Activated CD8-positive, alpha-beta memory T cell treated with anti-CD3 and anti-CD28 coated beads, Interleukin-2, amount 50 U/mL, for 1 hour (primary cell): ENCODE measurements around the gene CDC7.

Source experiments
- DNase-seq: peaks from one replicate; pipeline ENCODE4 v3.0.0-alpha.2; 2020; ENCODE audit errors: extremely low read depth

CDC7 gene

DNA sequence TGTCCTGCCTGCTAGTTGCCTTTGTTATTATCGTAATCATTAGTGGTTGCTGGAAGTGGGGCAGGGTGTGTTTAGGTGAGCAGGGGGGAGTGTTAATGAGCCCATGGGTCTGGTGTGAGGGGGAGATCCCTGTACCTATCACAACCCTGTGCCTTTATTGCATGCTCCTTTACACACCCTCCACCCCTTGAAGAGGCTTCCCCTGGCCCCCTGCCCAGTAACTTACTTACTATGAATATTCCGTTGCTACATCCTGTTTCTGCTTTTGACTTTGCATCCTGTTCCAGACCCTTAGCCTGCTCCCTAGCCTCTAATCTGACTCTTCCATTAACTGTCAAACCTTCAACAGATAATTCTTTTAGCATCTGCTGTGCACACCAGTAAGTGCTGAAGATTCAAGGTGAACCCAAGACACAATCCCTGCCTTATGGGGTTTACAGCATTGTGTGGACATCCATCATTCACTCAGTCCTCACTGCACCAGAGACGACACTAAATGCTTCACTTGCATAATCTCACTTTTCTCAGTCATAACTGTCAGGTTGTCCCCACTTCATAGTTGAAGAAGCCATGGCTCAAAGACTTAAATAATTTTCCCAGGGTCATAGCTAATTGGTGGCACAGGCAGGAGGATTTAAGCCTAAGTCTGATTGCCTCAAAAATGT is 47.9 kb downstream of the CDC7 start:
- no peak for DNase-seq

DNA sequence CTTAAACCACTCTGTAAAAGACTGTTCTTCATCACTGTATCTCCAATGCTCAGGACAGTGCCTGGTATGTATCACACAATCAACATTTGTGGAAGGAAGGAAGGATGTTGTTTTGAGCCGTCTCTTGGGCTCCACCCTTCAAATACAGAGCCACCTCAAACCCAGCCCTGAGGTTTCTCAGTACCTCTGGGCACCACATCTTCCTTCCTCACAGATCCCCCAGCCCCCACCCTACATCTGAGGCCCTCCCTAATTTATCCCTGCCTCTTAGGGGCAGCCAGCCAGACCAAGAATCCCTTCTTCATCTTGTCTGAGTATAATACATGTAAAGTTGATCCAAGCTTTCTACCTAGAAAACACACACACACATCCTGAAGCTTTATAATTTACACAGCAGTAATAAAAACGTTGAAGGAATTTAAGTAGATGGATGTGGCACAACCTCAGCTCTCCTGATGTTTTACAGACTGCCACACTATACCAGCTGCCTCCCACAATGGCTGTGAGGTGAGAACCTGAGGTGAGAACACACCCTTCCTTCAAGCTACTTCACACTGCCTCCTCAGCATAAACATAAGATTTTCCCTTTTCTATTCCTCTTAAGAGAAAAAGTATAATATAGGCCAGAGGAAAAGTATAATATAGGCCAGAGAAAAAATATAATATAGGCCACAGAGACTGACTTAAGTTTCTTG is 48.5 kb downstream of the CDC7 start:
- DNase-seq: no peak

DNA sequence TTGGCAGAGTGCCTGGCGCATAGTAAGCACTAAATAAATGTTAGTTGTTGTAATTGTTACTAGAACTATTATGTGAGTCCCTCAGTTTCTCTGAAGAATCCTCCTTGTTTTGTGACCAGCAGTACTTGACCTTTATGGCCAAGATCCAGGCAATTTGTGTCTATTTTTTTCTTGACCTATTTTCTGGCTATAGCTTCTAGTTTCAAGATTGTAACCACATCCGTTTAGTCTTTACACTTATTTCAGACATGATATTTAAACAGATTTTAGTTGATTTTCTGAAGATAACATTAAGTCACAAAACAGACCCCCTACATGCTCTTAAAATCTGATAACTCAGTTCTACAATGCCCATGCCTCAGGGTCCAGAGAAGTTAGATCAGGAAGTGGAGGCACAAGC is 50.3 kb downstream of the CDC7 start:
- DNase-seq: no peak

DNA sequence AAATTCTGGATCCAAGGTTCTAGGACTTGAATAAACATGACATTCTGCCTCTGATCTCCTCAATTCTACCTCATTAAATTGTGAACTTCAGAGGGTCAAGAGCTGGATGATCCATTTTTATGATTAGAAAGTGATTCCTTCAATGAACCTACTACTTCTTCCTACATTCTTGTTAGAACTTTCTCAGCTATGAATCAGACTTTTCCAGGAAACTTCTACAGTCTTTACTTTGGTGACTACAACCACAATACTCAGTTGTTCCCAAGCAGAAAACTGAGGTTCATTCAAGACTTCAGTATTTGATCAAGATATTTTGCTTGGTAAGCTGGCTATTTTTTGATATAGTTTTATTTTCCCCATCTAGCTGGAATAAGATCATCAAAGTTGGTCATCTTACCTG is 51.4 kb downstream of the CDC7 start:
- no peak for DNase-seq

DNA sequence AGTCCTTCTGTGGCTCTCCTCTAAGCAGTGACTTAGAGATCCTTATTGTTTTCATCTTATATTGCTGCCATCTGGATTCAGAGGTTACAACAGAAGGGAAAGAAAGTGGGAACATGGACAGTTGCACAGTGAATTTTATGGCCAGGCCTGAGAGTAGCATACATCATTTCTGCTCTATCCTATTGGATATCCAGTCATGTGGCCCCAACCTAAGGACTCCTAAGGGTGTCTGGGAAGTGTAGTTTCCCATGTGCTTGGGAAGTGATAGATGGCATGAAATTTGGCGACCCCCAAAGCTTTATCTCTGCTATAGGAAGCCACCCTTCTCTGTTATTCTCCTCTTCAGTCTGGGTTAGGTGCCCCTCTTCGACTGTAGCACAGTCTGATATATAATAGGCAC is 51.9 kb downstream of the CDC7 start:
- no peak for DNase-seq

DNA sequence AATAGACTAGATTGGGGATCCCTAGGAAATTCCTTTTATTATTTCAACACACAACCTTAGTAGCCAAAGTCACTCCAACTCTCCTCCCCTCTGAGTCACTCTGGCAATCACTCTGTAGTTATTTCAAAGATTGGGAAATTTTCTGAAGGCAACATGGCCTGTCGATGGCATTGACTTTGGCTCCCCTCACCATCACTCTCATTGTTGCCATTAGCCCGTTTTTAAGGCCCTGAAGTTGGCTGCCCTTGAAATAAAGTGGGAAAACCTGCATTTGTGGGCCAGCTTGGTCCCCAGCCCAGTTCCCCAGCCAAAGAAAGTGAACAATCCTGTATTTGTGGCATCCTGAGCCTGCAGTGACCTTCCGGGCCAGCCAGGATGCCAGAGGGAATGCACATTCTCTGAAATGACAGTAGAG is 52.5 kb downstream of the CDC7 start:
- no peak for DNase-seq

DNA sequence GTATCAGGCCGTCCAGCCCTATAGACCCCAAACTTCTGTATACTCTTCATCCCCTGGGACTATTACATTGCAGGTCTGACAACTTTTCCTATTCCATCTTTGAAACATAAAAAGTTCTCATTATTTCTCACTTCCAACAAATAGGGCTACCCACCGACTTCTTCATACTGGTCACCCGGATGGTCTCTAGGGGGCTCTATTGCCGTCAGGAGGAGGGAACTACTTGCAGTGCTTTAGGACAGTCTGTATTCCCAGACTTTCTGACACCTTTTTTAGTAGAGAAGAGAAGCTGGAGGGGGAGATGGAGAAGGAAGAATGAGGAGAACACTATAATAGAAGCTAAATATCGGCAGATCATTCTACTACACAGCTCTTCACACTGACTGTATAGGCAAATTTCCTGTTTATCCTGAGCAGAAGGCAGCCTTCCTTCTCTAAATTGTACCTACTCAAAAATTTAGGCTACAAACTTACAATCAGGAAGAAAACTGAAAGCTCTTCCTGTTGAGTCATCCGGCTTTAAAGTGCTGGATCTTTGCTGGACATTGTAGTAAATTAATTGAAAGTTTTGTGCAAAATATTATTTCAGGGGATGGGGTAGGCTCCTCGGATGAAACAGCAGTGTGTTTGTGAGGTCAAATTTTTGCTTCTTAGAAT is 54.6 kb downstream of the CDC7 start:
- DNase-seq: no peak

DNA sequence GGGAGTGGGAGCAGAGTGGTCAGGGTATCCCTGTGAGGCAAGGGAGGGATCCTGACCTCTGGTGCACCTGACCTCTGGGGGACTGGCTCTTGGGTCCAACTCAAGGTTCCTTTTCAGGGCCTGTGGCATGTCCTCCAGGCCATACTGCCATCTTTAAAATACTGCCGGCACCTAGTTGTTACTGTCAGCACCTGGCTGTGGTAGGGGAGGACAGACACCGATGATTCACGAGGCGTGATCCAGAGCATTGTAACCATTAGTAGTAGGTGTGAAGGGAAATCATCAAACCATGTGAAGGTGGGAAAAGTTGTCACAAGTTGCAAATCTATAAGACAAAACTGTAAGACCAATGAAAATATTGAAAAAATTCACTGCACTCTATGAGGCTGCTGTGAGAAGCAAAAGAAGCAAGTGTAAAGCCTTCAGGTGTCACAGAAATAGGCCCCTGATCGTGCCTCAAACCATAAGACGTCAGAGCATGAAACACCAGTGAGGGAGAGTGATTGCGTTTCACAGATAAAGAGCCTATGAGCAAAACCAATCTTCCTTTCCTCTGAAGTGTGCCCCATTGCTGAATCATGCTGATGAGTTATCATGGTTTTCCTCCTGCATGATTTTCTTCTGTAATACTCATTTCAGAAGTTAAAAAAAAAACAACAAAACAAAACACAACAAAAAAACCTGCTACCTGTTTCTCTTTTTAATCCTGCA is 55.3 kb downstream of the CDC7 start:
- peak; percentile 45 for DNase-seq

DNA sequence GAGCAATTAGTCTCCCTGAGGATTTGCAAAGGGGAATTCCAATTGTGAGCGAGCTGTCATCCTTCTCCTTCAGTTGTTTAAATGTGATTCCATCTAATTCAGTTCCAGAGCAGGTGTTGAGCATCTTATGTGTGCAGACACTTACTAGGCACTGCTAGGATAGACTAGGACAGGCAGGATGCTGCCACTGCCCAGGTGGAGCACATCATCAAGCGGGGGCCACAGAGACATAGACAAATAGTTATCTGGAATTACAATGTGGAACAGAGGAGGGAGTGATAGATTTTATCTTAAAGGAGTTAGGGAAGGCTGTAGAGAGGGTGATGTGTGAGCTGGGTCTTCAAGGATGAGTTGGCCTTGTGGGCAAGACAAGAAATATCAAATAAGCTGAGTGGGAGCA is 55.9 kb downstream of the CDC7 start:
- no peak for DNase-seq

DNA sequence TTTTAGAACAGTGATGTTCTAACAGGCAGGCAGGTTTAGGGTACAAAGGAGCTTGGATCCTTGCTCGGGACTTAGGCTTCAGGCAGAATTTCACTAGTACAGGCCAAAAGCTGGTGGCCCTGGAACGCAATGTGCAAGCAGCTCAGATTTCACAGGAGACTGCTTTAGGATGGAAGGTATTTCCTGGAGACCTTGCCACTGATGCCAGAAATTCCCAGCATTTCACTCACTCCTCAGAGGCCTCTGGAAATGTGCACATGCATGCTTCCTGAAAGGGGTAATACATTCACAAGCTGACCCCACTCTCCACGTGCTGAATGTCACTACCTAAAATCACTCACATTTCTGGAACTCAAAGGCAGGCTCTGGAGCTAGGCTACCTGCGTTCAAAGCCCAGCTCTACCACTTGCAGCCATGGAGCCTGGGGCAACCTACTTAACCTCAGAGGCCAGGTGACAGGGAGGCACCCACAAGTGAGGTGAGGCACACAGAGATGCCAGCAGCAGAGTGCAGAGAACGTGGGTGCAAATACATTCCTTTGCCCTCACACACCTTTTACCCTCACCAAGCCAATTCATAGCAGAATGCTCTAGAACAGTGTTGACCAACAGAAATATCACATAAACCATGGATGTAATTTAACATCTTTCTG is 56.5 kb downstream of the CDC7 start:
- no peak for DNase-seq

DNA sequence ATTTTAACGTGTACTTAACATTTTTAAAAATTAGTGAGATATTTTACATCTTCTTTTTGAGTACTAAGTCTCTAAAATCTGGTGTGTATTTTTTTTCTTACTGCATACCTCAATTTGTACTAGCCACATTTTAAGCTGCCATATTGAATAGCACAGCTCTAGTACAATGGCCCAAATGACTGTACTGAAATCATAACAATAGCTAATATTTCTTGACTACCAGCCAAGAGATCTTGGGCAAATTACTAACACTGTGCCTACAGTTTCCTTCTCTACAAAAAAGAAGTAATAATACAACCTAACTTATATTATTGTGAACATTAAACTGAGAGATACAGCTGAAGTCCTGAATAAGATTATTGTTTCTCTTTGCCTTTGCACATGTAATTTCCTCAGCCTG is 57.2 kb downstream of the CDC7 start:
- DNase-seq: no peak

DNA sequence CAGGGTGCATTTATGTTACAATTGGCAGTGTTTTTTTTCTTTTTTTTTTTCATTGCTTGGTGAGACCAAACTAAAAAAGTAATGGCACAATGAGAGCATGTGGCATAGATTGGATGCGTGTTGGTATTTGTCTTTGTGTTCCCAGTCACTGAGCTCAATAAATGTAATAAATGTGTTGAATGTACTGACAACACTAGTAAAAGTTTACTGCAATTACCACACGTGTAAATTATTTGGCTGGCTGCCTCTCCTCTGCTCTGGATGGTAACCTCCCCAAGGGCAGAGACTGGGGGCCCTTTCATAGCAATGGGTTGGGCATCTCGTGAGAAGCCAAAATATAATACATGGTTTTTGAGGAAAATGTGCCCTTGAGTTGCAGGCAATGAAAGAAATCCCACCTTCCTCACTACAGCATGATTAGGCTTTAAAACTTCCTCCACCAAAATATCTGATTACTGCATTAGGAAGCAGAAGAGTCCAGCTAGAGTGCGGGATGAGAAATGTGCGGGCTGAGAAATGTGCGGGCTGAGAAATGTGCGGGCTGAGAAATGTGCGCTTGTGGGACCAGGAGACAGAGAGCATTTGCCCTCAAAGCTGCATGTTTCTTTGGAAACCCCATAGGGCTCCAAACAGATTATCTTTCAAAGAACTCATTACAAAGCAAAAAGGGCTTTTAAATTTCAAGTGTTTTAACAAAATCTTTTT is 58.5 kb downstream of the CDC7 start:
- DNase-seq: no peak

DNA sequence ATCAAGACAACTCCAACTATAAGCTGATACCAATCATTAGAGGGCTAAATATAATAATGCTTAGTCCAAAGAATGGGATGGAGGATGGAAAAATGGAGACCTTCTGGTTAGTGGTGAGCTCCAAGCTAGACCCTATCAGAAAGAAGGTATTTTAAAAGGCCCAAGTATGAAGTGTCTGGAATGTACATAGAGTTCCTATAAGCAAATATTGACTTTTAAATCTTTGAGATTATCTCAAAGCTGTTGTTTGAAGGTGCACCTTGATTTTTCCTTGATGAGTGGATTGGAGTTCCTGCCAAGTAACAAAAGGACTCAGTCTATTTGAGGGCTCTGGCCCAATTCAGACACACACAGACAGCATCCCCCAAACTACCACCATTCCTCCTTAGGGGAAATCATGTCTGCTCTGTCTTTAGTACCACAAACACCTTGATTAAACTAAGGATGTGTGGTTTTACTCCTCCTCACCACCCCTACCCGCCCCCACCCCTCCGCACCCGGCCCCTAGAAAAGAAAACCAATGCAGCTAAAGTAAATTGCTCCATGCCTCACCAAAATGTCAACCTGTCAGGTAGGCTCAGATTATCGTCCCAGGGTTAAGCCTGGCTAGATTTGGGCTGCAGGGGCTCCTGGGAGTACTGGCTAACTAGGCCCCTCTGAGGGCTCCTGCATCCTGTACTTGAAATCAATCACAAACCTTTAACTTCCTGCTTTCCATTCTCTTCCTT is 59.4 kb downstream of the CDC7 start:
- DNase-seq: no peak

DNA sequence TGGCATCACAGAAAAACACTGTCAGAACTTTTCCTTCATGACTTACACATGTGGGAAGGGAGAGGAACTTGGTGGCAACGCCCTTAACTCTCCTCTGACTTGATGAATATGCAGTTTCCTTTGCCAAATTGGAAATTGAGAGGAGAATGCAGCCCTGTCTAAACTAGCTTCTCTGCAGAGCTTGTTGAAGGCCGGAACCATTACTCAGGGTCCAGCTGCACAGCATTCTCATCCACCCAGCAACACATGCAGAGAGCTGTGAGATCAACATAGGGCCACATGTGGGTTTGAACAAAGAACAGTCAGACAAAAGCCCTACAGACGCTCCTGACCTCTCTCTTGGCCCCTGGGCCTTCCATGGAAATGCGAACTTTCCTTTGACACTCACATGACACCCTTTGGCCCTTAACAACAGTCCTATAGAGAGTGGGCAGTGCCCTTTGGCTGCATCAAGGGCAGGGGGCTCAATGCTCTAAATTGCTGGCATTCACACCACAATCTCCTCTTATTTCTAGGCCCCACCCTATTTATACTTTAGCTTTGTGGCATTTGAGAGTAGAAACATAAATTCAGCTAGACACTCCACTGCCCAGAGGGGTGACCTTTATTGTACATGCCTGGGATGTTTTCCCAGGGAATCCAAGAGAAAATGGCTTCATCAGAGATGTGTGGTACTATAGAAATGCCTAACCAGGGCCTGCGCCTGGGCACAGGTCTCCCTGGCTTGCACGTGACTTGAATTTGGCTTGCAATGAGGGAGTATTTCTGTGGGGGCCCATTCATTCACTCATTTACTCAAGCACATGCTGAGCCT is 64.4 kb downstream of the CDC7 start:
- no peak for DNase-seq

DNA sequence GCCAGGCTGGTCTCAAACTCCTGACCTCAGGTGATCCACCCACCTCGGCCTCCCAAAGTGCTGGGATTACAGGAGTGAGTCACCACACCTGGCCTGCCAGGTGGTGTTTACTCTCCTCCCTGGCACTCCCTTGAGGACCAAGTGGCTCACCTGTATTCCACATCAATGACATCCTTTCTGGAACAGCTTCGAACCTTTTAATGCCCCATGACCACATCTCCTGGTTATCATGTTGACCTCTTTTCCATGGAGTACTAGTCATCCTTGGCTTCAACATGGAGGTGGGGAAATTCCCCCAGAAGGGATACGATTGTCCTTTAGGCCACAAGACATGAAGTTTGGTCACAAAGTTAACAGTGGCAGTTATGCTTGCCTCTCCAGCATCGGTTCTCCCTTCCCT is 66.9 kb downstream of the CDC7 start:
- DNase-seq: no peak

DNA sequence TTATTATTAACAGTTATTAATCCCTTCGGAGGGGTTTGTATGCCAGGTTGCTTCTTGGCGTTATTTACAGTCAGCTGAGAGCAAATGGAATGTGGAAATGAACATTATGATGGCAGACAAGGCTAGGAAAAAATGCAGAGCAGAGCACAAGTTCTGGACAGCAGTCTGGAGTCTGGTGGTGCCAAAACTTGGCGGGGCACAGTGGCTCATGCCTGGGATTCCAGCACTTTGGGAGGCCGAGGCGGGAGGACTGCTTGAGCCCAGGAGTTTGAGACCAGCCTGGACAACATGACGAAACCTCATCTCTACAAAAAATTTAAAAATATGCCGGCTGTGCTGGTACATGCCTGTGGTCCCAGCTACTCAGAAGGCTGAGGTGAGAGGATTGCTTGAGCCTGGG is 67.6 kb downstream of the CDC7 start:
- no peak for DNase-seq

DNA sequence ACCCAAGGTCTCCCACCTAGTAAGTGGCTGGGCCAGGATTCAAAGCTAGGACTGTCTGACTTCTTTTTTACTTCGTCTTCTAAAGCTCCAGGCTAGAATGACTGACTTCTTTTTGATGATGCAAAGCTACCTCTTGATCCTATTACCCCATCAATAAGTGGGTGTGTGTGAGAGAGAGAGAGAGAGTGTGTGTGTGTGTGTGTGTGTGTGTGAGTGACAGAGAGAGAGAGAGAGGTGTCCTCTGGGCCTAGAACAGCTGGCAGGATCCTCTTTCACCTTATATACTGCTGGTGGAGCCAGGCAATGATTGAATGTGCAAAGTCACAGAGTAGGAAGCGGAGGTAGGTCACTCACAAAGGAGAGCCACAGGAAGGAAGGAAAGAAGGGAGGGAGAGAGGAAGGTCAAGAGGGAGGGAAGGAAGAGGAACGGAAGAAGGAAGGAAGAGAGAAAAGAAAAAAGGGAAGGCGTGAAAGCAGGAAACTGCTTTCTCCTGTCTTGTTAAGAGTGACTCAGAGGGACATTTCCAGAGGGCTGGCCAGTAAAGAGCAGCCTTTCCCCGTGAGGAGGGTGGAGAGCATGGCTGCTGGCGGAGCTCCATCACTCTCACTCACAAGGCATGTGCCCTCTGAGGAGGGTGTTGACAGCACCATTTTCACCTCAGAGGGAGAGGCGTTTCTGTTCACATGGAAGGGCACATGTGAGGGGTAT is 68.9 kb downstream of the CDC7 start:
- DNase-seq: no peak

DNA sequence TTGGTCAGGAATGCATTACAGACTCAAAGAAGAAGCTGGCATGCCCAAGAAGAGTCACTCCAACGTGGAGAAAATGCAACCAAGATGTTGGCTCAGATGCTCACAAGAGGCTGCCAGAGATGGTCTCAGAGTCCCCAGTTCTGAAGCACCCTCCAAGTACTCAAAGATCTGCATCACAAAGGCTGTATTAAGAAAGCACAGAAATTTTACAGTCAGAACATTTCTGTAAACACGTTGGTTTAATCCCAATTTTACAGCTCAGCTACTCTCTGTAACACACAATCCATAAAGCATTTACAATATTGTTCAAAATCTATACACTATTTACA is 69.4 kb downstream of the CDC7 start:
- DNase-seq: no peak

DNA sequence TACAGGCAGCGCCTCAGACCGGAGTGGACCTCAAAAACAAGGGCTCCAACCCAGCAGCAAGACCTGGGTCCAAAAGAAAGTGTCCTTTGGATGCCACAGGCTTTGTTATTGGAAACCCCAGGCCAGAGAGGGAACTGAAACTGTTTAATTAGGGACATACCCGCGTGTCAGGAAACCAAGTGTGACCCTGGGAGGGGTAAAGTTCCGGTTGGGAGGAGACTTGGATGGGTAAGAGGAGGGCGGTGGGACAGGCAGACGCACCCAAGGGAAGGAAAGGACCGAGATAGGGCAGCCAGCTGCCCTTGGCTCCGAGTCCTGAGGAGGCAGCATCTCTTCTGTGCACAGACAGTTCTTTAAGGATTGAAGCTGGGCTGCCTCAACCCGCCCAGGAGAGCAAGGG is 71.4 kb downstream of the CDC7 start:
- no peak for DNase-seq
